Head of caudate nucleus (tissue), 42 donors: Measurements from ENCODE around the gene LENG9.
A peak's percentile ranks its signal among the peaks of the same experiment; 100 is the strongest.
"Not testable (repeated sequence)": the region's sequence is repeated elsewhere in the genome, so short reads cannot be mapped to it uniquely, and the experiment has no call there.

Experiments
- DNase-seq, 42 donors: peaks; one replicate each; pipeline versions ENCODE4 v3.0.0 to v3.0.0-alpha.2; 2020 to 2021; ENCODE audit warnings: mixed read lengths in 7 of 42
- intact Hi-C: fragments of 100-400 bp; cut with DNase I; formaldehyde crosslinking; loops from one replicate; pipeline ENCODE4 v1.15.0; 2022

Gene LENG9

GRCh38 chr19:54463531-54464043 is at the start of gene LENG9:
Gene LENG9, minus strand, starts transcription at chr19:54463778. Its CDS starts 252 bp downstream, at chr19:54463526.
- intact Hi-C loops, result no loop called here
- peak; percentile 83 to 98 (median 94) for DNase-seq

DNA sequence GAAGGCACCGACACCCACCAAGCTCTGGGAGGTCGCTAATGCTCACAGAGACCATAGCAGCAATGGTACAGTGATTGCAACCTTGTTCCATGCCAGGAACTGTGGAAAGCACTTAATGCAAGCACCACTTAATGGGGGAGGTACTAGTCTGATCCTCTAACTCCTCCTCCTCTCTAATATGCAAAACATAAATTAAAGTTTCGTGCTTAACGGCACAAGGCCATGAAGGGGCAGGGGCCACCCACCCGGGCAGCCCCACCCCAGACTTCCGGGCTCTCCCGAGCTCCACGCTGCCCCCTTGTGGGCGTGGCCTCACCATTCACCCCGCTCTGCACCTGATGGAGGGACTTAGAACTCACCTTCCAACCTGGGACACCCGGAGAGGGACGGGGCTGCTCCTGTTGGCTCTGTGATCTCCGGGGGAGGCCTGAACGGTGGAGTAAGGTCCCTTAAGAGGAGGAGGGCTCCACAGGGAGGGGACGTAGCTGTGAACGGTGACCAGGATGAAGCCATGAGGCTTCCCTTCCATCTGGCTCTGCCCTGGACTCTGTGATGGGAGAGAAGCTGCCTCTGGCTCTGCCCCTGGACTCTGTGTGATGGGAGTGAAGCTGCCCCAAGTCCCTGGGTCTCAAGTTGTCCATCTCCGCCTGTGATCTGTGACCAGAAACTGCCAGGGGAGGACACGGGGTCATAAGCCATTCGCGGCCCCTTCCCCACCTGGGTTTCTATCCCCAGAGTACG is 45.8 kb upstream of the LENG9 start:
- intact Hi-C loops, DNase-seq: not testable (repeated sequence)

GRCh38 chr19:54508487-54508886 is 44.9 kb upstream of the LENG9 start:
- DNase-seq, intact Hi-C loops: not testable (repeated sequence)

DNA sequence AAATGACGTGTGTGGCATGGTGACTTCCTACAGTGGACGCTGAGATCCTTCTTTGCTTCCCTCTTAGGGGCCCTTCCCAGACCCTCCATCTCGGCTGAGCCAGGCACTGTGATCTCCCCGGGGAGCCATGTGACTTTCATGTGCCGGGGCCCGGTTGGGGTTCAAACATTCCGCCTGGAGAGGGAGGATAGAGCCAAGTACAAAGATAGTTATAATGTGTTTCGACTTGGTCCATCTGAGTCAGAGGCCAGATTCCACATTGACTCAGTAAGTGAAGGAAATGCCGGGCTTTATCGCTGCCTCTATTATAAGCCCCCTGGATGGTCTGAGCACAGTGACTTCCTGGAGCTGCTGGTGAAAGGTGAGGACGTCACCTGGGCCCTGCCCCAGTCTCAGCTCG is 44.2 kb upstream of the LENG9 start:
- no peak for DNase-seq
- intact Hi-C loops, result no loop called here

GRCh38 chr19:54507038-54507717 is 43.6 kb upstream of the LENG9 start:
- intact Hi-C loops, DNase-seq: not testable (repeated sequence)

DNA sequence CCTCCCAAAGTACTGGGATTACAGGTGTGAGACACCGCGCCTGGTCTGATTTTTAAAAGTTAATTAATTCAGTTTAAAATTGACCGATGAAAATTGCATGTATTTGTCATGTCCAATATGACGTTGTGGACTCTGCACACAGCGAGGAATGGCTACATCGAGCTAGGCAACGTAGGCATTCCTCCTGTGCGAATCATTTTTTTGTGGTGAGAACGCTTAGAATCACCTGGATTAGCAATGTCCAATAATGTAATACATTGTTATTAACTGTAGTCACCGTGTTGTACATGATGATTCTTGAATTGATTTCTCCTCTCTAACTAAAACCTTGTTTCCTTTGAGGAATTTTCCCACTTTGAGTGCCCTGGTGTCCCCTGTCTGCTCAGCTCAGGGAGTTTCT is 42.5 kb upstream of the LENG9 start:
- no peak for DNase-seq
- intact Hi-C loops, result no loop called here

DNA sequence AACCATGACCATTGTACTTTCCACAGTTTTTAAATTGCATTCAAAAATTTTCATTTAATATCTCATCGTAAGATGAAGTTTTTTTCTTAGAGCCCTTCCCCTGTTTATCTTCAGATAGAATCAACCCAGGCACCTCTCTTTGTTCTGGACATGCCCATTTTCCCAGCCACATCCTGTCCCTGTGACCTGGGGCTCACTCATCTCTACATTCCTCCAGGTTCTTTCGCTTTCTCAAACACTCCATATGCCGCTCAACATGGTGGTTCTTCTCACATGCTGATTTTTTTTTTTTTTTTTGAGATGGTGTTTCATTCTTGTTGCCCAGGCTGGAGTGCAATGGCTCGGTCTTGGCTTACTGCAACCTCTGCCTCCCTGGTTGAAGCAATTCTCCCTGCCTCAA is 42.0 kb upstream of the LENG9 start:
- DNase-seq, intact Hi-C loops: not testable (repeated sequence)

- intact Hi-C loops, result no loop called here
- DNase-seq, result no peak
Observed at GRCh38 chr19:54502518-54503048, 39.0 kb upstream of the LENG9 start, which contains the start of gene LAIR2. Gene LAIR2, plus strand, starts transcription at chr19:54502831. Its CDS starts 88 bp downstream, at chr19:54502919.

DNA sequence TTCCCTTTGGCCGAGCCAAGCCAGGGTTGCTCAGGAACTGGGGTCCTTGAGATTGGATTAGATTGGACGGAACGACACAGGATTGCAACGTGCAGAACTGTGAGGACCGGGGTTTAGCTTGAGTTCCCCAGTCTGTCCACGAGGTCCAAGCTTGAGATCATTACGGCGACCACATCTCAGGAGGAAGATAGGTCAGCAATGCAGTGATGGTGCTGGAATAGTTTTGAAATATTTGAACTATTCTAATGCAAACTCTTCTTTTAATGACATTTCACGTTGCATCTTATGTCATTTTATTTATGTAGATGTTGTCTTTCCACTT is 34.8 kb upstream of the LENG9 start:
- DNase-seq, intact Hi-C loops: not testable (repeated sequence)

DNA sequence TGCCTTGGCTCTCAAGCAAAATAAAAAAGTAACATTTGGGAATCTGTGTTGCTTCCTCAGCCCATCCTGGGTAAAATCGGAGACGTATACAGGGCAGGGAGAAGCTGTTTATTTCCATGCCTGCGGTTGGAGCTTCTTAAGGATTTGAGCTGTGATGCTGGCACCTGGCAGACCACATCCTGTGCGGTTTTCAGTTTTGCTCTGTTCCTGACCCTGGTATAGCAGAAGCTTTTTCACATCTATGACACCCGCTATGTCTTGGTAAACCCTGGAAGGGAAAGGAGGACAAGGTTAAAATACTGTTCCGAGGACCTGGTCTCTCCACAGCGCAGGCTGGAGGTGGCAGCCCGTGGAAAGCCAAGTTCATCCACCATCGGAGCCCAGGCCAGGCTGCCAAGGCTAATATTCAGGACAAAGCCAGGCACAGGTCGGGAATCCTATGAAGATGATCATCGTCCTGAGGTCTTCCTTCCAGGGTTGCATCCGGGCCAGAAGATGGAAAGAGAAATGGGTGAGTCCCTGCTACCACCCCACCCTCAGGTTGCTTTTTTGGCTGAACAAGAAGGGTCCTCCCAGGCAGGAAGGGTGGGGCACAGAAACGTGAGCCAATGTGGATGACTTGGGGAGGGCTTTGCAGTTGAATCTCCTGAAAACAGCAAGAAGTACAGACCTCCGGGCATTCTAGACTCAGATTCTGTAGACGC is 34.3 kb upstream of the LENG9 start:
- DNase-seq, intact Hi-C loops: not testable (repeated sequence)

- intact Hi-C loops, DNase-seq: not testable (repeated sequence)
Observed at GRCh38 chr19:54495284-54495683, 31.7 kb upstream of the LENG9 start.

GRCh38 chr19:54493967-54494585 is 30.5 kb upstream of the LENG9 start:
- intact Hi-C loops, result no loop called here
- DNase-seq, result no peak

DNA sequence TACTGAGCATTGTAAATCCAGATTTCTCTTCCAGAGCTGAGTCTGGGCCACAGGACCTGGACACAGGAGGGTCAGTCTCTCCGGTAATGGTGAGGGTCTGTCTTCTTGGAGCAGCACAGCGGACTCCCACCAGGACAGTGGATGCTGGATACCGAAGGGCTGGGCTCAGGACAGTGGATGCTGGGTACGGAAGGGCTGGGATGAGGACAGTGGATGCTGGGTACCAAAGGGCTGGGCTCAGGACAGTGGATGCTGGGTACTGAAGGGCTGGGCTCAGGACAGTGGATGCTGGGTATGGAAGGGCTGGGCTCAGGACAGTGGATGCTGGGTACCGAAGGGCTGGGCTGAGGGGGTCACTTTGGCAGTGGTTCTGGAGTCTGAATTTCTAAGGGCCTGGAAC is 29.5 kb upstream of the LENG9 start:
- intact Hi-C loops, DNase-seq: not testable (repeated sequence)

GRCh38 chr19:54492568-54492967 is 29.0 kb upstream of the LENG9 start:
- DNase-seq, result no peak
- intact Hi-C loops, result no loop called here

GRCh38 chr19:54489766-54490165 is 26.2 kb upstream of the LENG9 start:
- intact Hi-C loops, result no loop called here
- no peak for DNase-seq

GRCh38 chr19:54489341-54489740 is 25.8 kb upstream of the LENG9 start:
- DNase-seq, result no peak
- intact Hi-C loops, result no loop called here

DNA sequence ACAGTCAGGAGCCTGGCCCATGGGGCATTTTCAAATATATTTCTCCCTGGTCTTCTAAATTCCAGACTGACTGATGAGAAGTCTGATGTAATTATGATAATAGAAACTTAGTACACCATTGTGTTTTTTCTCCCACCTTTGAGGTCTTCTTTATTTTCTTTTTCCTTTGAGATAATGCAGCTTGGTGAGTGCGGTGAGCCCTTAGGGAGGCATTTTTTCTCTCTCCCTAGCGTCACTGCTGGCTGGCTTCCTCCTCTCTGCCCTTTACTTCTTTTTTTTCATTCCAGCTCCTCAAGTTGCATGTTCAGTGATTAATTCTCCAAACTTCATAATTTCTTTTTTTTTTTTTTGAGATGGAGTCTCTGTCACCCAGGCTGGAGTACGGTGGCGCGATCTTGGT is 22.3 kb upstream of the LENG9 start:
- no peak for DNase-seq
- intact Hi-C loops, result no loop called here

DNA sequence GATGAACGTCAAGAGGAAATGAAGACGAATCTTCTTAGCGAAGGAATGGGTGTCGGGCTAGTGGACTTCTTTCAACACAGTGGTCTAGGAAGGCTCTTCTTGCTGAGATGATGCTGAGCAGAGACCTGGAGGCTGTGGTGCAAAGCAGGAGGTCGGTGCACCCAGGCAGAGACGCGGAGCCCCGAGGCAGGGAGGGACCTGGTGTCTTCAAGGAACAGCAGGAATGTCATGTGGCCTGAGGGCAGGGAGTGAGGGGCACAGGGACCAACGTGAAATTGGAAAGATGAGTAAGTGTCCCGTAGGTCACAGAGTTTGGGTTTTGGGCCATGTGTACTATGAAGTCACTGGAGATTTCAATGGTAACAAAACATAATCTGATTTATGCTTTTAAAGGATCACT is 20.9 kb upstream of the LENG9 start:
- intact Hi-C loops, result no loop called here
- no peak for DNase-seq

DNA sequence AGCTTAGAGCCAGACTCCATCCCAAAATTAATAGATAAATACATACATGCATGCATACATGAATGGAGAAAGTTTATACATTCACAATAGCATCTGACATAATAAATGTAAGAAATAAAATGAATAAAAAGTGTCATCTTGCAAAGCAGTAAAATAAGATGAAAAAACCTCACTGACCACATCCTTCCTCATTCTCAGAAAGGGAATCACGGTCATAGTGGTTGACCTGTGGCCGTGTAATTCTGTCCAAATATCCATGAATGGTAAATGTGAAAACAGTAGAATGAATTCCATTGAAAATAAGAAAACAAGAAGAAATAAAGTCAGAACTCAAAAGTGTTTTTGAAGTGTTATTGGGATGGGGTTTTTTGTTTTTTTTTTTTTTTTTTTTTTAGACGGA is 19.3 kb upstream of the LENG9 start:
- intact Hi-C loops, result no loop called here
- no peak for DNase-seq
